GM10248 (cell line): ENCODE measurements around the gene CACNG7.

Source experiments
- CTCF ChIA-PET: fragments of 300-600 bp; sonication (Branson Sonifier 250); formaldehyde crosslinking; extraction: SDS; loops from one replicate; lab custom pipeline; 2021; ENCODE audit warnings: antibody characterized with exemption; lab: Yijun Ruan, JAX
- POLR2A ChIA-PET: fragments of 350-650 bp; sonication (Branson Sonifier 250); formaldehyde crosslinking; extraction: SDS; loops from one replicate; lab custom pipeline; 2020; ENCODE audit warnings: antibody characterized with exemption; lab: Yijun Ruan, JAX
- DNase-seq: peaks from one replicate; pipeline ENCODE4 v3.0.0; 2012; ENCODE audit errors: extremely low spot score
- CTCF ChIP-seq: IDR thresholded peaks from 2 replicates; pipeline ENCODE4 v1.5.1; 2012; ENCODE audit warnings: mild to moderate bottlenecking, low read depth; ENCODE audit errors: extremely low read depth, missing control alignments, control extremely low read depth

CACNG7 gene

GRCh38 chr19:53961523-53962356 is 52.7 kb downstream of the CACNG7 start:
- CTCF ChIA-PET, result no interaction called here
- no peak for DNase-seq
- POLR2A ChIA-PET, result no interaction called here
- TF ChIP-seq CTCF, result no peak

GRCh38 chr19:53962887-53963431 is 53.9 kb downstream of the CACNG7 start, which contains the start of gene CACNG8:
TSS of gene CACNG8 (plus strand) at chr19:53962937.
- no peak for TF ChIP-seq CTCF
- CTCF ChIA-PET, result no interaction called here
- DNase-seq, result no peak
- POLR2A ChIA-PET, result no interaction called here

- ChIA-PET POLR2A (no interaction called here), CTCF (no interaction called here)
- TF ChIP-seq CTCF, result no peak
- no peak for DNase-seq
Observed at GRCh38 chr19:53965091-53965490, 56.0 kb downstream of the CACNG7 start.

- ChIA-PET POLR2A (no interaction called here), CTCF (interaction anchor here (0.9 kb wide), 1 partner anchor 32 kb away, joined by 4 read pairs; no protein-coding TSS in a partner anchor)
- TF ChIP-seq CTCF, result no peak
- DNase-seq, result no peak
Observed at GRCh38 chr19:53966931-53967330, 57.9 kb downstream of the CACNG7 start.

- POLR2A ChIA-PET, result no interaction called here
- CTCF ChIA-PET, result interaction anchor here (1.3 kb wide), 1 partner anchor 54 kb away, joined by 3 read pairs; no protein-coding TSS in a partner anchor
Observed at GRCh38 chr19:53969366-53969765, 60.3 kb downstream of the CACNG7 start.

GRCh38 chr19:53971673-53972072 is 62.6 kb downstream of the CACNG7 start:
- DNase-seq, result no peak
- CTCF ChIA-PET, result no interaction called here
- POLR2A ChIA-PET, result no interaction called here
- TF ChIP-seq CTCF, result no peak

More at GRCh38 chr19:53969366-53969765, 60.3 kb downstream of the CACNG7 start:
- DNase-seq, result no peak
- no peak for TF ChIP-seq CTCF
